GM12801 (cell line): ENCODE results near the gene HEATR5A.

Experiments
- CTCF ChIP-seq: IDR thresholded peaks from one replicate; pipeline ENCODE4 v1.5.1; 2011; ENCODE audit warnings: control low read depth; ENCODE audit not compliant: insufficient read length; ENCODE audit errors: extremely low read depth

HEATR5A gene

DNA sequence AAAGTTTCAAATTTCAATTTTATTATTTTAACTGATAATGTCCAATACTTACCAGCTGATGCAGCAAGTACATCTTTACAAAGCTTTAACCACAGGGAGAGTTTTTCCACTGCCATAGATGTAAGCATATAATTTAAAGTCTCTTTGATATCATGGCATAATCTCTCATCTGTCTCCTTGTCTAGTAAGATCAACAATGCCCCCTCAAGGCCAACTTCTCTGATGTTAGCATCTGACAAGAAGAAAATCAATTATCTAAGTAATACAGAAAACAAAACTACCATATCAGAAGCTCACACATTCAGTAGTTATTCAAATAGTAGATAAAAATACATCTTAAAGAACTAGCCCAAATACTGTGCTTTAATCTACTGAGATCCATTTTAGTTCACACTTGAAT lies 94.2 kb downstream of the HEATR5A start:
- TF ChIP-seq CTCF, result no peak

DNA sequence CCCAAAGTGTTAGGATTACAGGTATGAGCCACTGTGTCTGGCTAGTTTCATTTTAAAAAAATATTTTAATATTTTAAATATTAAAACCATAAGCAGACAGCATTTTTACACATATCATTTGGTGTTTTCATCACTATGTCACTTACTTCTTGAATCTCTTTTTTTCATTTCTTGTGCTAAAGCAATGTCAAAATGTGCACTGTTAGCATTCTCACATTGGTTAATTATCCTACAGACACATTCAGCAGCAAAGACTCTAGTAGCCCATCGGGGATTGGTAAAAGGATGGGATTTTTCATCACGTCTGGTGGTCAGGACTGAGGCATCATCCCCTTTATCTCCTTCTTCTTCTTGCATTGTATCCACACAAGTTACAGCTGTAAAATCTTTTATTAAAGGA lies 96.9 kb downstream of the HEATR5A start:
- no peak for TF ChIP-seq CTCF

DNA sequence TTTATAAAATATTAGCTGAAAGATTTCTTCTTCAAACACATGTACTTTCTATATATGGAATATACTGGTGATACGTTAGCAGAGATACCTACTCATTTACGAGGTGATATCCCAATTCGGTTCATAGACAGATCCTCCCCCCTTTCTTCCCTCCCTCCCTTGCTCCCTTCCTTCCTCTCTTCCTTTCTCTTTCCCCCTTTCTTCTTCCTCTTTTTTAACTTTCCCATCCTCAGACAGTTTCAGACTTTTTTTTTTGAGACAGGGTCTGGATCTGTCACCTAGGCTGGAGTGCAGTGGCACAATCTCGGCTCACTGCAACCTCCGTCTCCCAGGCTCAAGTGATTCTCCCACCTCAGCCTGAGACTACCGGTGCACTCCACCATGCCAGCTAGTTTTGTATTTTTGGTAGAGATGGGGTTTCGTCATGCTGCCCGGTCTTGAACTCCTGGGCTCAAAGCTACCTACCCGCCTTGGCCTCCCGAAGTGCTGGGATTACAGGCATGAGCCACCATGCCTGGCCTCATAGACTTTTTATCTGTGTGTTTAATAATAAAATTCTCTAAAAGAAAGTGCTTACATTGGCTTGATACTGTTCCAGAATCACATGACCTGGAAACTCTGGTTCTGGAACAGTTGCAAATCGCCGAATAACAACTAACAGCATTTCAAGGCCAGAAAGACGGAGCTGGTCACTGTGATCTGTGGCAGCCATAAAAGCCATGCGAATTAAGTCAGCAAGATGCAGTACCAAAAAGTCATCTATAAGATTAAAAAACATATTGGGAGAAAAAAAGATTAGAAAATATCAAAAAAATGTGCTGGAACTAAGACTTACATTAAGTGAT lies 99.2 kb downstream of the HEATR5A start:
- no peak for TF ChIP-seq CTCF

GRCh38 chr14:31320216-31320615 lies 100.1 kb downstream of the HEATR5A start:
- no peak for TF ChIP-seq CTCF

DNA sequence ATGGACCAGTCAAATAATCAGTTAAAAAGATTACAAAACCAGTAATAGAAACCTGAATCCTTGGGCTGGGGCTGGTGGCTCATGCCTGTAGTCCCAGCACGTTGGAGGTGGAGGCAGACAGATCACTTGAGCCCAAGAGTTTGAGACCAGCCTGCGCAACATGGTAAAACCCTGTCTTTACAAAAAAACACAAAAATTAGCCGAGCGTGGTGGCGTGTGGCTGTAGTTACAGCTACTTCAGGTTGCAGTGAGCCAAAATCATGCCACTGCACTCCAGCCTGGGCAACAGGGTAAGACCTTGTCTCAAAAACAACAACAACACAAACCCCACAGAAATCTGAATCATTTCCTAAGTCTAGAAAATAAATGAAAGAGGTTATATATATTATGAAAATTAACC lies 100.6 kb downstream of the HEATR5A start:
- no peak for TF ChIP-seq CTCF

- TF ChIP-seq CTCF, result no peak
Measured at GRCh38 chr14:31312934-31313333, 107.4 kb downstream of the HEATR5A start.

- no peak for TF ChIP-seq CTCF
Measured at GRCh38 chr14:31307618-31308017, 112.7 kb downstream of the HEATR5A start.

DNA sequence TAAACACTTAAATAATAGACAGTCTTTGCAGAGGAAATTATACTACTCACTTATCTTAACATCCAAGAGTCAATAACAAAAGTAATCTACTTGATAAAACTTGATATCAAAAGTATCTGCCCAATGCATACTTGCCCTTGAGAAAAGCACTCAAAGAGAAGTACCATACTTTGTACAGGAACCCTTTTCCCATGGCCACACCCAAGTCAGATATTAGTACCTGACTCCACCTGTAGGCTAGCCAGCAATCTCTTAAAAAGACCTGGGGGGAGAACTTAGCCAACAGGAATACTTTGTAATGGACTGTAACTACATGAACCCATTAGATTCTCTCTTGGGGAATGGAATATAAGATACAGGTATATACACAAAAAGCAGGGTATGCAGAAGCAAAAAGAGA lies 113.2 kb downstream of the HEATR5A start:
- no peak for TF ChIP-seq CTCF
